ENCODE measurements around the gene BEST2. TPM values are rescaled to one million over a fixed set of nuclear protein-coding genes. Genes with fewer than 3 reads are reported as not detected.

The BEST2 gene
- total RNA-seq, 1 experiment from 2014 or later: 0.70 TPM

- no TSS peak for BruUV-seq (replicated peaks)
- TF ChIP-seq CTCF (IDR thresholded peaks at IDR 0.05; ENCODE audit: unreplicated experiment): no peak
- ChIA-PET POLR2A (interaction anchor here (0.5 to 2.9 kb wide), 5 partner anchors 18 to 34 kb away, joined by 3 to 17 read pairs (median 3); partner anchors contain the start of gene JUNB), CTCF (interaction anchor here (0.6 to 13.2 kb wide), 7 partner anchors 8 to 81 kb away, joined by 3 to 307 read pairs (median 10); partner anchors contain the start of genes HOOK2, JUNB, PRDX2 and THSD8)
- no peaks in the 10 kb centered on the region for H3K9me3 Mint-ChIP-seq (ENCODE audit: unreplicated experiment)
- H3K4me3 Mint-ChIP-seq (ENCODE audit: unreplicated experiment): no peak overlapping the region
- intact Hi-C loops (cut with micrococcal nuclease): no loop called here
- H3K27me3 Mint-ChIP-seq (ENCODE audit: insufficient read depth, unreplicated experiment): no peaks in the 10 kb centered on the region
- H3K27ac Mint-ChIP-seq (ENCODE audit: low read depth, unreplicated experiment): no peak overlapping the region
- peaks cover 20% of the 10 kb centered on the region for H3K36me3 Mint-ChIP-seq (ENCODE audit: insufficient read depth, unreplicated experiment)
- H3K4me1 Mint-ChIP-seq (ENCODE audit: insufficient read depth, unreplicated experiment): peaks cover 5% of the 10 kb centered on the region
- no peak for DNase-seq (ENCODE audit: unreplicated experiment)
Measured at GRCh38 chr19:12767150-12767549, 15.6 kb downstream of the BEST2 start.

- Mint-ChIP-seq H3K36me3 (ENCODE audit: insufficient read depth, unreplicated experiment) (peaks cover 20% of the 10 kb centered on the region), H3K27ac (ENCODE audit: low read depth, unreplicated experiment) (no peak overlapping the region), H3K4me1 (ENCODE audit: insufficient read depth, unreplicated experiment) (peaks cover 5% of the 10 kb centered on the region), H3K4me3 (ENCODE audit: unreplicated experiment) (no peak overlapping the region), H3K9me3 (ENCODE audit: unreplicated experiment) (no peaks in the 10 kb centered on the region), H3K27me3 (ENCODE audit: insufficient read depth, unreplicated experiment) (no peaks in the 10 kb centered on the region)
- intact Hi-C loops (cut with micrococcal nuclease): no loop called here
- no peak for DNase-seq (ENCODE audit: unreplicated experiment)
- ChIA-PET POLR2A (interaction anchor here (0.5 to 2.9 kb wide), 3 partner anchors 18 to 28 kb away, joined by 3 to 17 read pairs (median 4); partner anchors contain the start of gene JUNB), CTCF (interaction anchor here (1.8 to 13.2 kb wide), 4 partner anchors 10 to 81 kb away, joined by 8 to 307 read pairs (median 48); partner anchors contain the start of genes JUNB, PRDX2 and THSD8)
- no peak for TF ChIP-seq CTCF (IDR thresholded peaks at IDR 0.05; ENCODE audit: unreplicated experiment)
- BruUV-seq (replicated peaks): no TSS peak
Measured at GRCh38 chr19:12767666-12768065, 16.1 kb downstream of the BEST2 start.

GRCh38 chr19:12769689-12770088 is 18.1 kb downstream of the BEST2 start:
- Mint-ChIP-seq H3K4me3 (ENCODE audit: unreplicated experiment) (no peak overlapping the region), H3K9me3 (ENCODE audit: unreplicated experiment) (no peaks in the 10 kb centered on the region), H3K27ac (ENCODE audit: low read depth, unreplicated experiment) (no peak overlapping the region), H3K36me3 (ENCODE audit: insufficient read depth, unreplicated experiment) (peaks cover 21% of the 10 kb centered on the region), H3K27me3 (ENCODE audit: insufficient read depth, unreplicated experiment) (no peaks in the 10 kb centered on the region), H3K4me1 (ENCODE audit: insufficient read depth, unreplicated experiment) (peaks cover 12% of the 10 kb centered on the region)
- no TSS peak for BruUV-seq (replicated peaks)
- CTCF ChIA-PET: interaction anchor here (0.6 to 0.8 kb wide), 2 partner anchors 12 to 14 kb away, joined by 3 to 6 read pairs; no protein-coding TSS in a partner anchor
- TF ChIP-seq CTCF (IDR thresholded peaks at IDR 0.05; ENCODE audit: unreplicated experiment): no peak
- intact Hi-C loops (cut with micrococcal nuclease): no loop called here
- POLR2A ChIA-PET: interaction anchor here (0.7 kb wide), 1 partner anchor 17 kb away, joined by 3 read pairs; no protein-coding TSS in a partner anchor
- no peak for DNase-seq (ENCODE audit: unreplicated experiment)

GRCh38 chr19:12770922-12771321 is 19.3 kb downstream of the BEST2 start:
- BruUV-seq (replicated peaks): no TSS peak
- no peaks in the 10 kb centered on the region for H3K27me3 Mint-ChIP-seq (ENCODE audit: insufficient read depth, unreplicated experiment)
- DNase-seq (ENCODE audit: unreplicated experiment): no peak
- TF ChIP-seq CTCF (IDR thresholded peaks at IDR 0.05; ENCODE audit: unreplicated experiment): no peak
- no peak overlapping the region for H3K27ac Mint-ChIP-seq (ENCODE audit: low read depth, unreplicated experiment)
- POLR2A ChIA-PET: no interaction called here
- peaks cover 12% of the 10 kb centered on the region for H3K4me1 Mint-ChIP-seq (ENCODE audit: insufficient read depth, unreplicated experiment)
- H3K36me3 Mint-ChIP-seq (ENCODE audit: insufficient read depth, unreplicated experiment): peaks cover 27% of the 10 kb centered on the region
- no peak overlapping the region for H3K4me3 Mint-ChIP-seq (ENCODE audit: unreplicated experiment)
- intact Hi-C loops (cut with micrococcal nuclease): no loop called here
- H3K9me3 Mint-ChIP-seq (ENCODE audit: unreplicated experiment): no peaks in the 10 kb centered on the region
- CTCF ChIA-PET: interaction anchor here (0.7 to 2.7 kb wide), 4 partner anchors 10 to 77 kb away, joined by 3 to 9 read pairs (median 6); partner anchors contain the start of gene JUNB
